Measurements from ENCODE around the gene CHST15.

Gene CHST15

DNA sequence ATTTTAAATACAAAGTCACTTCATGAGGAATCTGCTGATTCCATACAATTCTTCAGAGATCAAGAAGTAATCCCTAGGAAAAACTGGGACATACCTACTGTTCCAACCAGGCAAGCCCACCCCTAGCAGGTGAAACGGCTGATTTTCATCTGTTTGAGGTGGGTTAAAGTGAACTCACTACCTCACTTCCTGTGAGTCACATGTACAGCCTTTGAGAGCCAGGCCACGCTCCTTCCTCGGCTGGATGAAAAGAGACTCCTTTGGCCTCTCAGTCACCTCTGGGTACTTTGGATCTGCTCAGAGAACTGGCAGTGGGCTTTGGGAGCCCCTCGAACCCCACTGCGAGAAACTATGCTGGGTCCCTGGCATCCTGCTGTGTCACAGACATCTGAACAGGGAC, 68.2 kb downstream of the CHST15 start:
- DNase-seq, result no peak

DNA sequence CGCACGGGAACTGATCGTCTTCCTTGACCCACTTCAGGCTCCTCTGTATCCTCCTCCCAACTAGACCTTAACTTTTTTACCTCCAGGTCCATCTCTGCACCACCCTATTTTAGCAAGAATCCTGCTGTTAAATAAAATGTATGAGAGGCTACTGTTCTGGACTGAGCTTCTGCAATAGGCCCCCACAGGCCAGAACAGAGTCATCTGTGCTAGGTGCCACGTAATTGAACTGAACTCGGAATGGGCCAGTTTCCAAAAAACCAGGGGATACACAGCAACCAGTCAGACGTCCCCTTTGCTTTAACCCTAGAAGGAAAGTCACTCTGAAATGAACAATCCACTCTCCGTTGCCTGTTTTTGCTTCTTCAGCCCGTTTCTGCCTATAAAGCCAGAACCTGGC, 71.3 kb downstream of the CHST15 start:
- no peak for DNase-seq

DNA sequence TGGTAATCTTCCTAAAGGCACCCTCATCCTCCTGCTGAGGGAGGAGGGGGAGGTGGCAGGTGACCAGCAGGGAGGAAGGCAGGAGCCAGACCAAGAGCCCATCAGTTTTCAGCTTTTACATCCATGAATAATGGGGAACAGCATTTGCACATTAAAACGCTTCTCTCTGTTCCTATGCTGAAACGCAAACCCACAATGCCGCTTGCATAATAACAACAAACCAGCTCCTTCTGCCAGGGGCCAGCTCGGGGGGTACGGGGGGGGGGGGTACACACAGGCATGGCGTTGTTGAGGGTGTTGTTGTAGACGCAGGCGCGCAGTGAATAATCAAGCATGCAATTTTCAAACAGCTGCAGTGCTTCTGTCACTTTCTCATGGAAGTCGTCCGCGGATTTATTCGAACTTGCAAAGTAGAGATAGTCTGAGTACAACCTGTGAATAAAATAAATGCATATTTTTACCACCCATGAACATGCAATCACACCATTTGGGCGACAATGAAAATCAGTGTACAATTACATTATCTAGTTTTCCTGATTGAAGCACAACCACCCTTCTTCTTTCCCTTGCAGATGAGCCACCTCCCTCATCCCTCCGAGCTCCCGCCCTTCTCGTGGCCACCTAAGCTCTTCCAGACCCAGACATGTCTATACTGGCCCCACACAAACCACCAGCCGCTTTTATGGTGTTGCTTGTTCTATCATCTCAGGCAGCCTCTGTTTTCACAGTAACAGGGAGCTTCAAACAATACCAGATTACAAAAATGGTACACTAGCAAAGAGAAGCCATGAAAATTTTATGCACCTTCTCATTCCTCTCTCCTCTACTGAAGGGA, 72.2 kb downstream of the CHST15 start:
- no peak for DNase-seq

DNA sequence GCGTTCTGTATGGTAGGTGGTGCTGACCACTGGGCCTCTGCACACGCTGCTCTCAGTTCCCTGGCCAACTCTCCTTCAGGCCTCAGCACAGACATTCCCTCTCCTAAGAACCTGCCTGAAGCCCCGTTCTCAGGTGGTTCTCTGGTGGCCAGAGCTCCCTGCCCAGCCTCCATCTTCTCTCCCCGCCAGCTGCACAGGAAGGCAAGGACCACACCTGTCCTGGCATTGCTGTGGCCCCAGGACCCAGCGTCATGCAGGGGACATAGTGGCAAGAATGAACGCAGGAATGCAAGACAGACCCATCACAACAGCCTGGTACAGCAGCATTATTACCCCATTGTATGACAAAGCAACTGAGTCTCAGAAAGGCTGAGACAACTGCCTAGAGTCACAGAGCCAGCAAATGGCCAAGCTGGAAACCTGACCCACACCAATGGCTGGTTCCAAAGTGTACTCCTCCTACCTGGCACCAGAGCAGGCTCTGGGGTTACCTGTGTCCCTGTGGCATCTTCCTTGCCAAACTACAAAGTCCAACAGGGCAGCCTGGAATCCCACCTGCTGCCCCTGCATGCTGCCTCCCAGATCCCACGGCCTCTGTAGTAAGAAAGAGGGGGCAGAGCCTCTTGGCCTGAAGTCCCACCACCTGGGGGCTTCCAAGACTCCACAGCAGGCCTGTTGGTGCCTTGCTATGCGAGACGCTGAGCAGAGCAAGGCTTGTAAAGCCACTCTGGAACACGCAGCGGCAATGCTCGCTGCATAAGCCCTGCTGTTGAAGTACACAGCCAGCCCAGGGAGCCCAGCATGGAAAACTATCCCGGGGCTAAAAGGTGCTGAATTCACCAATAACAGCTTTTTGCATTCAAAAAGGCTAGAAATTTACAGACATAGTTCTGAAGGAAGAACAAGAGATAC, 73.3 kb downstream of the CHST15 start:
- no peak for DNase-seq

DNA sequence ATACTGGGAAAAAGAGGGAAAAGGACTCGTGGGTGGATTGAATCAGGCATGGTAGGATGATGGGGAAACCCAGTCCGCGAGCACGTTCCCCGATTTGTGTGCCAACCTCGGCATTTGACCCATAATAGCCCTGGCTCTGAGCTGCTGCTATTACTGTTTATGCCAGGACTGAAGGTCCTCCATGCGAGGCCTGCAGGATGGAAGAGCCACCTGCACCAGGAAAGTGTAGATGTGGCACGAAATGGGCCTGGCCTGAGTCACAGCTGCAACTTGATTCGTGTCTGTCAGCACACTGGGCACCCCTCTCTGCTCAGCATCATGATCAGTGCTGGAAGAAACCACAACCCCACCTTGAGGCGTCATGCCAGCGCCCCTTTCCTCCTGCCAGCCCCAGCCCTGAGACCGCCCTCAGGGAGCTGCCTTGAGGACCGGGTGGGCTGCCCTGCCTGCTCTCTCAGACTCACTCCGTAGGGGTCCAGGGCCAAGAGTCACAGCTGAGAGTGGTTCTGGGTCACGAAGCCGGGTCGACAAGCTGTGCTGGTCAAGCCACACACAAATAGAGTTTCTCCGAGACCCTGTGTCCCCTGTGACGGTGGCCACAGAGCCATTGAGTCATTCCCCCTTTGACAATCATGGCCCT, 74.4 kb downstream of the CHST15 start:
- no peak for DNase-seq

DNA sequence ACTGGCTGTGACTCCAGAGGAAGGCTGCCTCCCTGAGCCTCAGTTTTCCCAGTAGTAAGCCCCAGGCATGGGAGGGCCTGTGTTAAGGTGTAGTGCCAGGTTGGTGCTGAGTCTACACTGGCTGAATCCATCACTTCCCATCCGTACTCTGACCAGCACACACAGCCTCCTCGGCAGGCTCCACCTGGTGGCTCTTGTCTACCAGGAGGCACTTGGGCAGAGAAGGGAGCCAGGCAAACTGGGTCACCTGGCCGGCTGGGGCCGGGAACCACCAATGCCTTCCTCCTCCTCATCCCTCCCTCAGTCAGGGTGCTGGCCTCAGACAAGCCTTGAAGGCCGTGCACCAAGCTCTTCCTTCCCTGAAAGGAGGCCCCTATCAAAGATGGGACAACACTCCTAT, 75.7 kb downstream of the CHST15 start:
- no peak for DNase-seq

DNA sequence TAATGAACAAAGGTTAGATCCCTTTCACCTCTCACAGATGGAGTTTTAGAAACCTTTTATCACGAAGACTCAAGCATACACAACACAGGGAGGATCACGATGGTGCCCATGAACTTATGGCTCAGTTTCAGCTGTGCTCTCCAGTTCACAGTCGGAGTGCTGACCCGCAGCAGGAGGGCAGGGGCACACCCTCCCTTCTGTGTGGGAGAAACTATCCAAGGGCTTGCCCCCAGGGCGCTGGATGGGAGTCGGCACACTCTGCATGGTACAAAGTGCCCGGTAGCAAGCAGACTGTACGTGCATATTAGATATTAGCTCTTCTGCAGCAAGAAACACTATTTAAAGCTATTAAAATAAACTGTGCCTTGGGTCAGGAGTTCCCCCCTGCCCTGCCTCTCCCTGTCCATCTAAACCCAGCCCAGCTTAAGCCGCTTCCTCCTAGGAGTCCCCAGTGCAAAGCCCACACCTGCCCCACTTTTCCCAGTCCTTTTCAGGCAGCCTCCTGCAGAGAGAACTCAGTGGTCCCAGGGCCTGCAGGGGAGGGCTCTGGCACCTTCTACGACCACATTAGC, 76.5 kb downstream of the CHST15 start:
- DNase-seq, result no peak

DNA sequence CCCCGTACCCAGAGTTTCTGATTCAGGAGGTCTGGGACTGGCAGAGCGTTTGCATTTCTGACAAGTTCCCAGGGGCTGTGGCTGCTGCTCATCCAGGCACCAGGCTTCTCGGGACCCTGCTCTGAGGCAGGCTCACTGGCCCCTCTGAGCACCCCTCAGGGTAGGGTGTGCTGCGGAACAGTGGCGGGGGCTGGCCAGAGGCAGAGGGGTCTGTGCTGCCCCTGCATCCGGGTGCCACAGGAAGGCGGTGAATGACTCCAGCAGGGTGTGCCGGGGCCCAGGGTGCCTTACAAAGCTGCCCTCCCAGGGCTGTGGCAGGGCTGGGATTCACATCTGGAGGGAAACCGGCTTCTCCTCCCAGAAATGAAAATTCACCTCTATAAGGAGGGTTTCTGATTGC, 77.4 kb downstream of the CHST15 start:
- no peak for DNase-seq

DNA sequence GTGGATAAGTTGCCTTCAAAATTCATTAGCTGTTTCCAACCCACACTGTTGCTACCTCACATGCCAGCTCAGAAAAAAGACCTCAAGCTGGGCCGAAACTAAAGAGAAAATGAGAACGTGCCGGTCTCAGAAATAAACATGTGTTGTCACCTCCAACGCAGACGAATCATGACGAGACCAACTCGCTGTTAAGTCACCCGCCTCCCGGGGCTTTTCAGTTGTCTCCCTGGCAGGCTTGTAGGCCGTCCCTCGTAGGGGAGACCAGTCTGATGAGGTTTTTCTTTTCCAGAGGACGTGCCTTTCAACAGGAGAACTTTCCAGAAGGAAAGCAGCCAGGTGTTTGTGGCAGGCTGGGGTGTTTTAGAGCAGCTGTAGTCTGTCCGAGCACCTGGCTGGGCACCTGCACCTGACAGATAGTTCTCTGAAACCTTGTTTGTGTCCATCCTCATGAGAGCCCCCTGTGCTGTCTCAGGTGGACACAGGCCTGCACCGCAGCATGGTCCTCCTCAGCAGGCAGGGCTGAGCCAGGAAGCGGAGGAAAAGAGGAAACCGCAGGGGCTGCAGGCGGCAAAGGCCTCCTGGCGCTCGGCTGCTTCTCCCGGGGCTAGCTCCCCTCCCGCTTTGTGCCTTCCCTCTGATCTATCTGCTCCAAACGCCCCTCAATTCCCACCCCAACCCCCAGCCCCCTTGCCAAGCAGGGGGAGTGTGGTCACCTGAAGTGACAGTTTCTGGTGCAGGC, 78.8 kb downstream of the CHST15 start:
- DNase-seq, result no peak

DNA sequence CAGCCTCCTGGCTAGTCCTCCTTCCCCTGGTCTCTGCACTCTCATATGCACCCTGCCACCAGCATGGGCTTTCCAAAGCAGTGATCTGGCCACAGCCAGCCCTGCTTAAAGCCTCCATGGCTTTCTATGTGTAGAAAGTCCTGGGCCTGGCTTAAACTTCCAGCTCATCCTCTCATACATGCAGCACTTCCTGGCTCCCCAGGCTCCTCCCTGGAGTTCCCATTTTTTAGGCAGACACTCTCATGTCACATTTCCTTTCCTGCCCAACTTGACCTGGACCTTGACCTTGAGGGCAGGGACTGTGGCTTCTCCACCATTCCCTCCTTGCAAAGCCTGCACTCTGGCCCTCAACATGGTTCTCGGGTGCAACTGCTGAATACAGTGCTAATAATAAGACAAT, 79.5 kb downstream of the CHST15 start:
- no peak for DNase-seq

DNA sequence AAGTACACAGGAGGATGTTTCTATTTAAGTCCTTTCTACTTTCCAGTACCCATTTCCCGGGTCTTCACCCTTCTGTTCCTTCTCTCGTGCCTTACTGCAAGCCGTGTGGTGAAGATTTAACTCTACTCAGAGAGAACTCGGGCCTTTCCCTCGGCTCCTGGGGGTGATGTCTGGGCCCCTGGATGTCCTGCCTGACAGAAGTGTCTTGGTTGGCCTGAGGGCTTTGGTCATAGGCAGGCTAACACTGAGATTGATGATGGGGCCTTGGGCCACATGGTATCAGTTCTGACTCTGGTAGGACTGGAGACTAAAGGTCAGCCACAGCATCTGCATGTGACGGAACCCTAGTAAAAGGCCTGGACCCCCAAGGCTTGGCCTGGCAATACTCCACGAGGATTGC, 80.4 kb downstream of the CHST15 start:
- no peak for DNase-seq

DNA sequence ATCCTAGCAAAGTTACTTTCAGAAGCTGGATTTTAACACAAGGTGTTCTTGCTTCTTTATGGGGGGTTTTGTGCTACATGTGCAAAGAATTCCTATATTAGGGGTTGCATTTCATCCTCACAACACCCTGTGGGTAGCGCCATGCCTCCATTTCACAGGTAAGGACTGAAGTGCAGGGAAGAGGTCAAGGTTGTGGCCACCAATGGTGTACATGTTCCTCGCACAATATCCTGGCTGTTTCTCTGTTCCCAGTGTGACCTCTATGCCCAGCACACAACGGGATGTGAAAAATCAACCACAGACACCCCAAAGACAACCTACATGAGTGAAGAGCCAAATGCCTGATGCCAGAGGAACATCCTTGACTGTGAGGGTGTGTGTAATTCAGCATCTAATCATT, 80.8 kb downstream of the CHST15 start:
- DNase-seq, result no peak

DNA sequence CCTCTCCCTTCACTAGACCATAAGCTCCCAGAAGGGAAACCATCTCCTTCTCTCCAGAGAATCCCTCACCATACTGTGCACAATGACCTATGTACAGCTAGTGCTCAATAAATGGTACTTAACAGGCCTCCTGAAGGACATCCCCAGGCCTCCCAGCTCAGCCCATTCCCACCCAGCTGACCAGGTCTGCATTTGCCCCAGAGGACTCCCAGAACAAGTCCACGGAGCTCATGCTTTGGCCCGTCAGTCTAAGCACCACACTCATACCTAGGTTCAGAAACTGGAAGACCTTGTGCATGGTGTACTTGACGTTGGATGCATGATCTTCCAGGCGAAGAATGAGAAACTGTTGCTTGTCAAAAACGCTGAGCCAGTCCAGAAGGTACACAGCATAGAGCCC, 81.3 kb downstream of the CHST15 start:
- DNase-seq, result no peak

DNA sequence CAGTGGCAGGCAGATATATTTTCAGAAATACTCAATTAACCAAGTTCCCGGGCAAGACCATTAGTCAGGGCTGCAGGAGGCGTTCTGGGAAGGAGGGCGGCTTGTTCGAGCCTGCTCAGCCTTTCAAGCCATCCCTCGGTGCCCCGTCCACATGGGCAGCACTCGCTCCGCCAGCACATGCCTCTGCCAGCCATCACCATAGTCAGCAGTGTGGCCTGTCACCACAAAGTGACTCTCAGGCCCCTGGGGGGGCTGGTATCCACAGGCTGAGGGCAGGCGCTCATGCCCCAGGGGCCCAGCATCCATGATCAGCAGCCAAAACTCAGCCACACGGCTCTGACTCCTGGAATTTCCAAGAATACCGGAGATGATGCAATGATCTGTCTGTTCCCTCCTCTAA, 81.9 kb downstream of the CHST15 start:
- DNase-seq, result no peak

DNA sequence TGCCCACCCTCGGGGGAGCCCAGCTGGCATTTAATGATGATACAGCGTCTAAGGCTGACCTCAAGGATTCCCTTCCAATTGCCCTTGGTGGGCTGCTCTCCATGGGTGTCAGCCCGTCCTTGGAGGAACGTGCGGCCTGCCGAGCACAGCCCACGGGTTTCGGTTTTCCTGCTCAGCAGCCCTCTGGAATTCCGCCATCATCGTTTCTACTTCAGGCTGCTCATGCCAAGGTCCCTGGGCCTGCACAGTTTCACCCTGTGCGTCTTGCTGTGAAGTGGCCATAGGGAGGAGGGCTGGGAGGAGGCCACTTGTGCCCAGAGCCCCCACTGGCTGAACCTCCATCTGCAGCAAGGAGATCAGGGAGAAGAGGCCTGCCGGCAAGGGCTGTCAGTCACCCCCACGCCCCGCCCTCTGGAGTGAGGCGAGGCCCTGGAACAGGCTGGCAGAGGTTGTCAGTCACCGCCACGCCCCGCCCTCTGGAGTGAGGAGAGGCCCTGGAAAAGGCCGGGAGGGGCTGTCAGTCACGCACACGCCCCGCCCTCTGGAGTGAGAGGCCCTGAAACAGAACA, 82.8 kb downstream of the CHST15 start:
- no peak for DNase-seq

DNA sequence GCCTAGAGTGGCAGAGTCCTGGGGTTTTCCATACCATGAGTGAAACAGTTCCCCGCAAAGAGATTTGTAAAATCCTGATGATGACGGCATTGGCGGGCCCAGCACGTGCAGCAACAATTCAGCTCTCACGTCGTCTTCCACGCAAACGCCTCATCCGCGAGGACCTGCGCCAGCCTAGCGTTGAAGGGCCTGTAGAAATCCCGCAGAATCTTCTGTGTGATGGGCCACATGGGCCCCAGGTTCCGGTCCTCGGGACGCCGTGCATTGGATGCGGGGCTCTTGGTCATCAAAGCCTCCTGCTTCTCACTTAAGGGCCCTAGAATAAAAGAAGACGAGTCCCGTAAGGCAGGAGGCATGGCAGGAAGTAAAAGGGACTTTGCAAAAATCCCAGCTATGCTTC, 83.4 kb downstream of the CHST15 start:
- no peak for DNase-seq

DNA sequence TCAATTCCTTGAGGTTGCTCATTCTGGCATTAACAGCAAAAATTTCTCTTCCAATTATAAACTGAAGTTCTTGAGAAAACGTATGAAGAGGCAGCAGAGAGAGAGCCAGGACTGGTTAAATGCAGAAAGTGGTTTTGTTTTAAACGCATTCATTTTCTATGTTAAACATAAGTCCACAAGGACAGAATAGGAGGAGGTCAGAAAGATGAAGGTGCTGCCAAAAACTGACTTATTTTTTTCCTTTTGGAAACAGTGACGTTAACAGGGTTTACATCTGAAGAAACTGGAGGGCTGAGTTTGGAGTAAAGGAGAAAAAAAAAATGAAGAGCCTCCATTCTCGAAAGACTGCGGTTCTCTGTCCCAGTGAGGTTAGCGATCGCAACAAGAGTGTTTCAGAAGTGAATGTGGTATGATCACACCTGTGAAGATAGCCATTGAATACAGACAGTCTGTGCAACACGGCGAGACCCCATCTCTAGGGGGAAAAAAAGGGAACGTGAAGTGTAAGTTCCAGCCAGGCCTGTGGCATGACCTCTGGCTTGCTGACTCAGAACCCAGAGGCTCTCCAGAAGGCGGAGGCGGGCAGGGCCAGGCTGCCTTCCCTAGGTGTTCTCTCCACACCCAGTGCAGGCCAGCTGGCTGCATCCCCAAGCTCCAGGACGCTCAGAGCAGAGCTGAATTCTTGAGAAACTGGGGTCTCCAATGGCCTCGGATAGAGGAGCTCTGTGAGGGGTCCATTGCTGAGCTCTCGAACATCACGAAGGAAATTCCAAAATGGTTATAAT, 84.0 kb downstream of the CHST15 start:
- DNase-seq, result no peak

DNA sequence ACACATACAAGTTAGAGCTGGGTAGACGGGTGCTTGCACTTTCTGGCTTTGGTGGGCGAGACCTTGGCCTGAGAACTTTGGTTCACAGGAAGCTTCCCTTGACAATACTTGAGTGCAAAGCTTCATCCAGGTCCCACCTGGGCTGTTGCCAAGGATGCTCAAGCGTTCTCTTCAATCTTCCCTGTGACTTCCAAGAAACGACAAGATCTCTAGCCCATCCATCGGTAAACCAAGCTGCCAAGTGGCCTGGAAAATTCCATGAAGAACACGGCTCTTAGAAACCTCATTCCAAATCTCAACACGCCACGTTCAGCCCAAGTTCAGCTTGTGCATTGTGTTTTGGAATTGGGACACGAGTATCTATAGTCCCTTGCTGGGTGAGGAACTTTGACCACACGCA, 84.7 kb downstream of the CHST15 start:
- DNase-seq, result no peak

DNA sequence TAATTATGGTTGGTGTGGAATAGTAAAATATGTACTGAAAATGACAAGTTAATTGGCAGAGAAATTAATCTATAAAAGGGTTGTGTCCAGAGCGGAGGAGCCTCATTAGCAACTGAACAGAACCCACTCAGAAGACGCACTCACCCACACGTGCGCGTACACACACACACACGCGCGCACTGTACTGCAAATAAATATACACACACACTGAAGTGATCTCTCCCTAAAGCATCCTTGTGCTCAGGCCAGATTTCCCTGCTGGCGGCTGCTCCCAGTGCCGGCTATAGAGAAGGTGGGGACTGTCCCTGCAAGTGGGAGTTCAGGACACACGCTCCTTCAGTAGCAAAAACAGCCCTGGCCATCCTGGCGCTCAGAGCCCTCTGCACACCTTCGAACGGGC, 85.2 kb downstream of the CHST15 start:
- no peak for DNase-seq

DNA sequence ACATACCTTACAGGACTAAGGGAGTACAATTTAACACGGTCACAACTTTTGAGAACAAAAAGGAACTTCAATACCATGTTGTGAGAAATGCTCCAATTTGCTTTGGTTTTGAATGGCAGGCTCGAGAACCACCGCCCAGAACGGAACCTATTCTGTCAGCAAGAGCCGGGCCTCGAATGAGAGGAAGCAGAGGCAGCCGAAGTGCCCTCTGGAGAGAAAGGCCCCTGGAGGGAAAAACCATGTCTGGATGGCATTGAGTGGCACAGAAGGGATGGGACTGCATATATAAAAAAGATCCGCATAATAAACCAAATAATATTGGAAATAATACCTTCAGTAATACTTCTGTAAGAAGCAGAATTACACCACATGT, 85.6 kb downstream of the CHST15 start:
- no peak for DNase-seq

DNA sequence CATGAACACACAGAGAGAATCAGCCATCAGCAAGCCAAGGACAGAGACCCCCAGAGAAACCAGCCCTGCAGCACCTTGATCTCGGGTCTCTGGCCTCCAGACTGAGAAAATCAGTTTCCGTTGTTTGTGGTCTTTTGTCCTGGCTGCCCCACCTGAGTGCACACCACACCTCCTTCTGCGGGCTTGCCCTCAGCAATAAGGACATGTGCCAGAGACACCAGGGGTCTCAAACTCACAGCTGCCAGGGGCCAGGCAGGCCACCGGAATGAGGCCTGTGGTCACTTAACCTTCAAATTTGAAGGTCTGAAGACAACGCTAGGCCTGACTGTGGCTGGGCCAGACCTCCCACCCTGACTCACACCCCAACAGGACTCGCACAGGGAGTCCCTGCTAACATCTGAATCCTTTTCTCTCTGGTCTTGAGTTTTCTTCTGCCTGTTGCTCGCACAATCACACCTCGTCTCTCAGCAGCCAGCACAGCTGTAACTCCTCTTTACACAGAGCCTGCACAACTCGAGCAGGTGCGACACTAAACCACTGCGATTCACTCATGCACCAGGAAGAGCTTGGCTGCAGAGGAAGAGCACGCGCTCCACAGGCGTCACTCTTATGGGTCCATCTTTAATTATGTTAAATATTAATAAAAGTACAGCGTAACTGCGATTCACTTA, 86.2 kb downstream of the CHST15 start:
- DNase-seq, result no peak
